Memory B cell (primary cell): Measurements from ENCODE around the gene SV2A.

ENCODE experiments used
- ATAC-seq: fragments of 150-1000 bp; cut with Tn5 transposase; 2 replicates; pipeline ENCODE4 v1.10.0; 2021; ENCODE audit warnings: low read depth, mild to moderate bottlenecking, moderate library complexity
- DNase-seq, 2 donors: peaks; one replicate each; pipeline ENCODE4 v3.0.0; 2022; ENCODE audit warnings: low spot score in 2 of 2
- H3K27ac Mint-ChIP-seq: one replicate; pipeline ENCODE4 v1.8.0; 2022; ENCODE audit warnings: mild to moderate bottlenecking, moderate library complexity, mixed read lengths
- H3K27me3 Mint-ChIP-seq: one replicate; pipeline ENCODE4 v1.8.0; 2022; ENCODE audit warnings: mixed read lengths
- H3K36me3 Mint-ChIP-seq: one replicate; pipeline ENCODE4 v1.8.0; 2022; ENCODE audit warnings: mild to moderate bottlenecking, mixed read lengths
- H3K4me1 Mint-ChIP-seq: one replicate; pipeline ENCODE4 v1.8.0; 2022; ENCODE audit warnings: mixed read lengths
- H3K4me3 Mint-ChIP-seq: one replicate; pipeline ENCODE4 v1.8.0; 2022; ENCODE audit warnings: mild to moderate bottlenecking, moderate library complexity, mixed read lengths
- H3K9me3 Mint-ChIP-seq: one replicate; pipeline ENCODE4 v1.8.0; 2022; ENCODE audit warnings: mixed read lengths

The SV2A gene

DNA sequence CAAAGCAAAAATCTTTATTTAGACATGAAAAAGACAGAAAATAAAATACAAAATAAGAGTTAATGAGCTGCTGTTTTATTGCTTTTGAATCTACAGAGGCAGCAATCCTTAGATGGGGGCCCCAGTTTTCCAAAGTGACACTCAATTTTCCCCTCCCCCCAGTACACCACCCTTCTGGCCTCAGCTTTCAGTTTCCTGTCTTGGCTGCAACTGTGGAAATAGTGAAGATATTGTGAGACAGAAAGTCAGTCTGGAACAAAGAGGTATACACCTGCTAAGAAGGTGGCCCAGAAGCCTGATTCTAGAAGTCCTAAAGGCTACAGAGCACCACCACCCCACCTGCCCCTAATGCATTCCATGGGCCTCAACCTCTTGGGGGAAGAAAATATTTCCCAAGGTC is 20.1 kb upstream of the SV2A start:
- H3K4me3 Mint-ChIP-seq: no peak overlapping the region
- no peaks in the 10 kb centered on the region for H3K36me3 Mint-ChIP-seq
- H3K4me1 Mint-ChIP-seq: peaks cover 3% of the 10 kb centered on the region
- peaks cover 11% of the 10 kb centered on the region for H3K27me3 Mint-ChIP-seq
- ATAC-seq (no peak), DNase-seq (no peak)
- no peak overlapping the region for H3K27ac Mint-ChIP-seq
- no peaks in the 10 kb centered on the region for H3K9me3 Mint-ChIP-seq

GRCh38 chr1:149936992-149937705 is 19.5 kb upstream of the SV2A start:
- H3K9me3 Mint-ChIP-seq: no peaks in the 10 kb centered on the region
- DNase-seq (no peak), ATAC-seq (no peak)
- H3K36me3 Mint-ChIP-seq: no peaks in the 10 kb centered on the region
- peaks cover 3% of the 10 kb centered on the region for H3K4me1 Mint-ChIP-seq
- no peak overlapping the region for H3K4me3 Mint-ChIP-seq
- H3K27me3 Mint-ChIP-seq: peaks cover 12% of the 10 kb centered on the region
- H3K27ac Mint-ChIP-seq: no peak overlapping the region

GRCh38 chr1:149936170-149936991 is 18.7 kb upstream of the SV2A start, which contains the start of gene MTMR11:
Gene MTMR11, minus strand, starts transcription at chr1:149936879. Its CDS starts 232 bp downstream, at chr1:149936647.
- no peak within 1 kb of the TSS for H3K27ac Mint-ChIP-seq
- no peak within 1 kb of the TSS for H3K4me3 Mint-ChIP-seq
- H3K4me1 Mint-ChIP-seq: peaks cover 3% of the 10 kb centered on the region
- ATAC-seq (no peak), DNase-seq (no peak)
- H3K36me3 Mint-ChIP-seq: no peaks in the 10 kb centered on the region
- H3K9me3 Mint-ChIP-seq: no peaks in the 10 kb centered on the region
- H3K27me3 Mint-ChIP-seq: peaks cover 19% of the 10 kb centered on the region

DNA sequence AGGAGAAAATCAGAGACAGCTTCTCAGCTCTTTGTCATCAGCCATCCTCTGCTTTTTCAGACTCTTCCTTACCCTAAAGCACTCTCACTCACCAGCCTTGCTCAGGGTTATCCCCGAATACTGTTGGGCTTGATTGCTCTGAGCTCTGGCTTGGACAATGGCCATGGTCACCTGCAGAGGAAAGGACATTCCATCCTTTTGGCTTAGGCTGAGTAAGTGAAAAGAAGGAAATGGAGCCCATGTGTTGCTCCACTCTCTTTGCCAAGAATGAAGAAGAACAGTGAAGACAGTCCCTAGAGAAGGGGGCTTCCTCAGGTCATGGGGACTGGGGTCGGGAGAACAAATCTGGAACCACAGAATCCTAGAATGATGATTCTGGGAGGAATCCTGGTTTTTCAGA is 16.7 kb upstream of the SV2A start:
- Mint-ChIP-seq H3K4me1 (peaks cover 3% of the 10 kb centered on the region), H3K27me3 (peaks cover 24% of the 10 kb centered on the region), H3K9me3 (no peaks in the 10 kb centered on the region), H3K27ac (no peak overlapping the region), H3K36me3 (no peaks in the 10 kb centered on the region), H3K4me3 (no peak overlapping the region)
- ATAC-seq (no peak), DNase-seq (no peak)

GRCh38 chr1:149933208-149933607 is 15.6 kb upstream of the SV2A start:
- Mint-ChIP-seq H3K4me3 (no peak overlapping the region), H3K27me3 (peaks cover 24% of the 10 kb centered on the region), H3K27ac (no peak overlapping the region), H3K9me3 (no peaks in the 10 kb centered on the region), H3K36me3 (no peaks in the 10 kb centered on the region), H3K4me1 (peaks cover 7% of the 10 kb centered on the region)
- DNase-seq: no peak
- ATAC-seq: no peak

- peaks cover 24% of the 10 kb centered on the region for H3K27me3 Mint-ChIP-seq
- H3K36me3 Mint-ChIP-seq: peaks cover 3% of the 10 kb centered on the region
- no peak overlapping the region for H3K27ac Mint-ChIP-seq
- DNase-seq: no peak
- peaks cover 7% of the 10 kb centered on the region for H3K4me1 Mint-ChIP-seq
- H3K9me3 Mint-ChIP-seq: no peaks in the 10 kb centered on the region
- no peak overlapping the region for H3K4me3 Mint-ChIP-seq
- ATAC-seq: no peak
Observed at GRCh38 chr1:149932474-149932873, 14.8 kb upstream of the SV2A start.

GRCh38 chr1:149931212-149931790 is 13.7 kb upstream of the SV2A start:
- Mint-ChIP-seq H3K27ac (no peak overlapping the region), H3K27me3 (peaks cover 24% of the 10 kb centered on the region), H3K9me3 (no peaks in the 10 kb centered on the region), H3K36me3 (peaks cover 3% of the 10 kb centered on the region), H3K4me1 (peaks cover 7% of the 10 kb centered on the region), H3K4me3 (no peak overlapping the region)
- DNase-seq: no peak
- ATAC-seq: no peak

DNA sequence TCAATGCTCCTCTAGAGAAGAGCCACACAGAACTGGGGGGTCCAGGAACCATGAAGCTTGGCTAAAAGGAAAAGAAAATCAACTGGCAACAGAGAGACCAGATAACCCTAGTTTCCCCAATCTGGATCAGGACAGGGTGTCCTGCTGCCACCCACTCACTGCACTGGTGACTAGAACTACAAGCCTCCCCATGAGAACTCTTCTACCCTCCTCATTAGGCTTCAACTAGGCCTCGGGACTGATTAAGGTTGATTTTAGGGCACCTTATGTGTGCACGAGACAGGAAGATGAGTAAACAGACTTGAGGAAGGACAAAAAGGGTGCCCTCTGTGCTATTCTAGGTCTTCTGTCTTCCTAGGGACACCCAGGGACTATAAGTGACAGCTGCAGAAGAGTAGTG is 12.2 kb upstream of the SV2A start:
- H3K4me3 Mint-ChIP-seq: no peak overlapping the region
- H3K27ac Mint-ChIP-seq: no peak overlapping the region
- no peaks in the 10 kb centered on the region for H3K9me3 Mint-ChIP-seq
- H3K36me3 Mint-ChIP-seq: peaks cover 18% of the 10 kb centered on the region
- H3K4me1 Mint-ChIP-seq: peaks cover 17% of the 10 kb centered on the region
- DNase-seq (no peak), ATAC-seq (no peak)
- H3K27me3 Mint-ChIP-seq: peaks cover 24% of the 10 kb centered on the region

- H3K27me3 Mint-ChIP-seq: peaks cover 16% of the 10 kb centered on the region
- H3K9me3 Mint-ChIP-seq: no peaks in the 10 kb centered on the region
- peak overlapping the region; percentile 87 for H3K27ac Mint-ChIP-seq
- H3K36me3 Mint-ChIP-seq: peaks cover 30% of the 10 kb centered on the region
- ATAC-seq (no peak), DNase-seq (no peak)
- H3K4me3 Mint-ChIP-seq: peak overlapping the region; percentile 95
- H3K4me1 Mint-ChIP-seq: peaks cover 23% of the 10 kb centered on the region
Observed at GRCh38 chr1:149928401-149928724, 10.7 kb upstream of the SV2A start.

- Mint-ChIP-seq H3K9me3 (no peaks in the 10 kb centered on the region), H3K4me3 (peak within 1 kb of the TSS; percentile 95), H3K36me3 (peaks cover 36% of the 10 kb centered on the region), H3K27ac (peak within 1 kb of the TSS; percentile 87), H3K4me1 (peaks cover 24% of the 10 kb centered on the region), H3K27me3 (peaks cover 12% of the 10 kb centered on the region)
- DNase-seq (peak; percentile 92), ATAC-seq (peak; percentile 97)
Observed at GRCh38 chr1:149927563-149928400, 10.1 kb upstream of the SV2A start, which contains the start of gene SF3B4. Gene SF3B4, minus strand, starts transcription at chr1:149927803. Its CDS starts 44 bp downstream, at chr1:149927759.

- no peak for DNase-seq
- H3K27me3 Mint-ChIP-seq: peaks cover 11% of the 10 kb centered on the region
- peaks cover 40% of the 10 kb centered on the region for H3K36me3 Mint-ChIP-seq
- H3K4me1 Mint-ChIP-seq: peaks cover 24% of the 10 kb centered on the region
- H3K4me3 Mint-ChIP-seq: peak overlapping the region; percentile 95
- ATAC-seq: no peak
- H3K27ac Mint-ChIP-seq: peak overlapping the region; percentile 87
- H3K9me3 Mint-ChIP-seq: no peaks in the 10 kb centered on the region
Observed at GRCh38 chr1:149927056-149927562, 9.5 kb upstream of the SV2A start.

DNA sequence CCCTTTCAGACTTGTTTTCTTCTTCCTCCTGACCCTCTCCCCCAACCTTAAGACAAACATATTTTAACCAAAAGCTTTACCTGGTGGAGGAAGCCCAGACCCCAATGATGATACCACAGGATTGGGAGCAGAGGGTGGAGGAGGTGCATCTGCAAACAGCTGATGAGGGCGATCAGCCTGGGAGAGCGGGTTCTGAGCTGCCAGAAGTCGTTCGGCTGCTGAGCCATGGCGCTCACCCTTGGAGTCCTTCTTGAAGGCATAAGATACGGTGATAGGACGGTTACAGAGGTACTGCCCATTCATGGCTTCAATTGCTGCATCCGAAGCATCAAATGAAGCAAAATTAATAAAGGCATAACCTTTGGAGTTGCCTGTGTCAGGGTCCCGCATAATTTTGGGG is 8.7 kb upstream of the SV2A start:
- Mint-ChIP-seq H3K36me3 (peaks cover 45% of the 10 kb centered on the region), H3K4me1 (peaks cover 24% of the 10 kb centered on the region), H3K9me3 (no peaks in the 10 kb centered on the region), H3K27ac (no peak overlapping the region), H3K27me3 (peaks cover 4% of the 10 kb centered on the region), H3K4me3 (peak overlapping the region; percentile 95)
- ATAC-seq (no peak), DNase-seq (no peak)

DNA sequence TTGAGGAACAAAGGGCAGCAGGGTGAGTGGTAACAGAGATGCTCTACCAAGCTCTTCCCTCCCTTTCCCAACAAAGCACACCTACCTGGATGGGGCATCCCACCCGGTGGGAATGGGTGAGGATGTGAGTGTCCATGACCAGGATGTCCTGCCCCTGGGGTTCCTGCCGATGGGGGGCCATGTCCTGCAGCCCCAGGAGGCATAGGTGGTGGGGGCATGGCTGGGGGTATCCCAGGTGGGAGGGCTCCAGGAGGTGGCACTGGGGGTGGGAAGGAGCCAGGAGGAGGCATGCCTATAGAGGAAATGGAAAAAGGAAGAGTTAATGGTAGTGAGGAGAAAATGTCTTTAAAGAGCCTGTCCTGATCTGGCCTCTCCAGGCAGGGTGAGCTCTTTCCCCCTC is 8.1 kb upstream of the SV2A start:
- H3K4me3 Mint-ChIP-seq: peak overlapping the region; percentile 95
- peaks cover 45% of the 10 kb centered on the region for H3K36me3 Mint-ChIP-seq
- DNase-seq (no peak), ATAC-seq (no peak)
- peaks cover under 1% of the 10 kb centered on the region for H3K27me3 Mint-ChIP-seq
- H3K9me3 Mint-ChIP-seq: no peaks in the 10 kb centered on the region
- H3K4me1 Mint-ChIP-seq: peaks cover 24% of the 10 kb centered on the region
- H3K27ac Mint-ChIP-seq: no peak overlapping the region
